ENCODE results near the gene ZC3H12A. TPM values are rescaled to one million over a fixed set of nuclear protein-coding genes. Genes with fewer than 3 reads are reported as not detected.
"Not testable (repeated sequence)": the region's sequence is repeated elsewhere in the genome, so short reads cannot be mapped to it uniquely, and the experiment has no call there.

ZC3H12A gene
- polyA plus RNA-seq, 6 donors from 2014 or later: 15.5 to 26.7 (median 17.6) TPM

DNA sequence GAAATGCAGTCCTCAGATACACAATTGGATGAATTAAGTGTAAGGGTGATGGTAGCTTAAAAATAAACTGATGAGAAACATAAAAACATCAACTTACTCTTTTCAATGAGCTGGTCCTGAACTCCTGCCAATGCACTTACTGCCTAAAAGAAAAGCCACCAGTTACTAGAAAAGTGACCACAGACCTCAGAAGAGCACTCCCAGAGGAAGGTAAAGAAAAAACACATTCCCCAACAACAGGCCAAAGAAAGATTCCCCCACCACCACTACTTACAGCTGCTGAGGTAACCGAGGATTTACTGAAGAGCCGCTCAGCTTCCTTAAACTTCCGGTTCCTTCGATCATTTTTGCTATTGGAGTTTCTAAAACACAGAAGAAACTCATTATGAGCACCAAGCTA, 34.8 kb downstream of the ZC3H12A start:
- H3K27me3 Mint-ChIP-seq: no peaks in the 10 kb centered on the region
- H3K27ac Mint-ChIP-seq: peak overlapping the region in 2 of 6 donors; percentile 19 to 78
- peaks cover 30 to 44% (median 41%) of the 10 kb centered on the region in 3 donors for H3K4me1 Mint-ChIP-seq
- DNase-seq (no peak), ATAC-seq (ENCODE audit: low read depth in 2 of 2) (no peak)
- peak overlapping the region in 1 of 8 donors; percentile 5 for H3K4me3 Mint-ChIP-seq
- peaks cover 5 to 7% of the 10 kb centered on the region in 2 donors for H3K36me3 Mint-ChIP-seq
- no peaks in the 10 kb centered on the region for H3K9me3 Mint-ChIP-seq

DNA sequence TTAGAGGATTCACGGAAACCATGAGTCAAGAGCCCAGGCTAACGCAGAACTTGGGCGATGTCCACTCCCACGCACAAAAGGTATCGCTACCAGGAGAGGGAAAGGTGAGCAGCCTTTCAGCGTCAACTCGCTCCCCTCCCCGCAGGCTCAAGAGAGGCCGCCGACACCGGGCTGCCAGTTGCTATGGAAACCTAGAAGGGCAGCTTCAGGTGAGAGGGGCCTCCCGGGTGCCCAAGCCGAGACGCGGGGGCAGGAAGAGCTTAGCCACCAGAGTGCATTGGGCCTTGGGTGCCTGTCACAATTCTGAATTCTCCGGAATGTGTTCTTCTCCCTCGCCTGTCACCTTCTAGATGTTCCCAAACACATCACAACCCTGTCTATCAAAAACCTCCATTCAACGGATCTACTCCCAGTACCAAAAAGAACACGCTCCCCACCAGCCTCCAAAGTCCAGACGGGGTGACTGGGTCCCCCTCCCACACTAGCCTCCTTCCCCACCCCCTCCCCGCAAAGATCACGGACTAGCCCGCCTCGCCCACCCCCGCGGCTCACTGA, 39.5 kb downstream of the ZC3H12A start:
- peaks cover 31 to 42% (median 38%) of the 10 kb centered on the region in 3 donors for H3K4me1 Mint-ChIP-seq
- peak; percentile 41 for DNase-seq

DNA sequence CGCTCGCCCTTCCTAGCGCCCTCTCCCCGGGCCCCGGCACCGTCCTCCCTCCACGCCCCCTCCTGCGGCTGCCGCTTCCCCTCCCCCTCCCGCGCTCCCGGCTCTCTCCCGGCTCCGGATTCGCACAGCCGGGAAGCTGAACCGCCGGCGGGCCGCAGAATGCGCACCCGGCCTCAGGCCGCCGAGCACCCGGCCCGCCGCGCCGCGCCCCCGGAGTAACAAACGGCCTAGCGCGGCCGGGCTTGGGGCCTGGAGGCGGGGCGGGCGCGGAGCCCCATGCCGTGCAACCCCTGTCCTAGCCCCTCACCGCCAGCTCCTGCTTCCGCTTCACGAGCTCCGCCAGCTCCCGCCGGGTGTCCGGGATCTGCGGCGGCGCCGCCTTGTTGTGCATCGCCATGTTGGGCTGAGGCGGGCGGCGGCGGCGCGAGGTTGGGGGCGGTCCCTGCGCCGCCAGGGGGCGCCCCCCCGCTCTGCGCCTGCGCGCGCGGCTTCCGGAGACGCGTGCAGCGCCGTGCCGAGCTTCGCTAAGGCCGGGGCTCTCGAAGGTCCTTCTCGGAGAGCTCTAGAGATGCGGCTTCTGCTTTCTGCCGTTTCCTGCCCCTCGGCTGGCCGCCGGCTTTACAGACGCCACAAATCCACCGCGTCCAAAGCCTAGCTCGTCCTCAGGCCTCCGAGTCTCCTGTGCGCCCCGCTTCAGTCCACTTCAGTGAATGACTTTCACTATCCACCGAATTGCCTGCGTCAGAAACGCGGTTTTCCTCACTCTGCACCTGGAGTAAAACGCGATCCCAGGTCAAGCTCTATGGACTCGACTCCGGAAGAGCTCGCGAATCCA, 40.2 kb downstream of the ZC3H12A start, which contains the start of gene MEAF6:
Gene MEAF6, minus strand, starts transcription at position 417 of the 835 bp plus-strand sequence. Its CDS starts 20 bp downstream, at position 397.
- DNase-seq: peak; percentile 86
- peaks cover 0 to 4% (median 0%) of the 10 kb centered on the region in 3 donors for H3K27me3 Mint-ChIP-seq
- no peaks in the 10 kb centered on the region for H3K9me3 Mint-ChIP-seq
- H3K4me1 Mint-ChIP-seq: peaks cover 25 to 45% (median 34%) of the 10 kb centered on the region in 3 donors
- H3K36me3 Mint-ChIP-seq: no peaks in the 10 kb centered on the region
- peak within 1 kb of the TSS; percentile 93 to 99 (median 97) for H3K27ac Mint-ChIP-seq
- peak; percentile 95 to 96 for ATAC-seq (ENCODE audit: low read depth in 2 of 2)
- H3K4me3 Mint-ChIP-seq: peak within 1 kb of the TSS; percentile 95 to 99 (median 97)

More for the DNA sequence above, 39.5 kb downstream of the ZC3H12A start:
- ATAC-seq (ENCODE audit: low read depth in 2 of 2): peak; percentile 1 to 3
- Mint-ChIP-seq H3K36me3 (peaks cover 0 to 6% of the 10 kb centered on the region in 2 donors), H3K27ac (peak overlapping the region; percentile 46 to 94 (median 92)), H3K9me3 (no peaks in the 10 kb centered on the region), H3K27me3 (no peaks in the 10 kb centered on the region), H3K4me3 (peak overlapping the region; percentile 95 to 99 (median 97))

DNA sequence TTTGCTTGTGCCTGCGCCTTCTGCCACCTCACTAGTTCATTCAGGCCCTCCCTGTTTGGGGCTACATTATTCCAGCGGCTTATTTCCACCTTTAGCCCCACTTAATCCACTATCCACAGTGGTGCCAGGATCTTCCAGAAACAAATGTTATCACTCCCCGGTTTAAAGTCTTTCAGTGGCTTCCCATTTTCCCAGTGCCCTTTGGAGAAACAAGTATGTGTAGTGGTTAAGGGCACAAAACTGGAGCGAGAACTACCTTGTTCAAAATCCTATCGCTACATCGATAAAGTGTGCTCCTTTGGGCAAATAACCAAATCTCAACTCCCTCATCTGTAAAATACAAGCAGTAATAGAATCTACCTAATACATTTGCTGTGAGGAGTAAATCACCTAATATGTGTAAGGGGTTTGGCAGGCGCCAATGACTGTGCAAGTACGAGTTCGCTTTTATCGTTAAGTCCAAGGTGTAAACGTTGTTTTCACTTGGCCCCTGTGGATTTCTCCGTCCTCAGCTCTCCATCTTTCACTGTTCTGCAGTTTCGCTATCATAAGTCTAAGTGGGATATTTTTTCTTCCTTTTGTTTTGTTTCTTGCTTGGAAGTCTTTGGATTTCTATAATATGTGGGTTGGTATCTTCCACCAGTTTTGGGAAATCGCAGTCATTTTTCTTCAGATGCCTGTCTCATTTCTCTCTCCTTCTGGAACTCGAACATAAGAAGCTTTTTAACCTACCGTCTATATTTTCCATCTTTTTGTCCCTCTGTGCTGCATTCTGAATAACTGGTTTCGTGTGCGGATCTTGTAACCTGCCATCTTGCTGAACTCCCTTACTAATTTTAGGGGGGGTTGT, 41.0 kb downstream of the ZC3H12A start:
- Mint-ChIP-seq H3K36me3 (no peaks in the 10 kb centered on the region), H3K9me3 (no peaks in the 10 kb centered on the region), H3K4me1 (peaks cover 25 to 46% (median 34%) of the 10 kb centered on the region in 3 donors), H3K27ac (peak overlapping the region; percentile 93 to 99 (median 97)), H3K4me3 (peak overlapping the region; percentile 94 to 99 (median 96)), H3K27me3 (peaks cover 0 to 6% (median 0%) of the 10 kb centered on the region in 3 donors)
- no peak for ATAC-seq (ENCODE audit: low read depth in 2 of 2)
- no peak for DNase-seq

DNA sequence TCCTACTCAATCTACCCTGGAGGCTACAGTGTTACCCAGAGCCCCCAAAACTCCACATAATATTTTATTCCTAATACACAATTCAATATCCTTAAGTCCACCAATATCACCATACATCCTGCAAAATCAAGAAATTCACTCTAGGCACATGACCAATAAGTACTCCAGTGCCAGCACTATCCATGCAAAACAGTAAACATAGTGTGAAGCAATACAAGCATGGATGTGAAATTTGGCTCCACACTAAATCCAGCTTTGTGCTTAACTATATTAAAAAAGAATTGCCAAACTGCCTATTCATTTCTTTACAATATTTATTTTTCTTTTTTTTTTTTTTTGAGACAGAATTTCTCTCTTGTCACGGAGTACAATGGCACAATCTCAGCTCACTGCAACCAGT, 43.2 kb downstream of the ZC3H12A start:
- Mint-ChIP-seq H3K27me3 (peaks cover 0 to 6% (median 0%) of the 10 kb centered on the region in 3 donors), H3K4me1 (peaks cover 20 to 36% (median 22%) of the 10 kb centered on the region in 3 donors), H3K4me3 (peak overlapping the region in 1 of 8 donors; percentile 72), H3K9me3 (no peaks in the 10 kb centered on the region), H3K36me3 (no peaks in the 10 kb centered on the region), H3K27ac (no peak overlapping the region)
- ATAC-seq (ENCODE audit: low read depth in 2 of 2) (no peak), DNase-seq (no peak)

DNA sequence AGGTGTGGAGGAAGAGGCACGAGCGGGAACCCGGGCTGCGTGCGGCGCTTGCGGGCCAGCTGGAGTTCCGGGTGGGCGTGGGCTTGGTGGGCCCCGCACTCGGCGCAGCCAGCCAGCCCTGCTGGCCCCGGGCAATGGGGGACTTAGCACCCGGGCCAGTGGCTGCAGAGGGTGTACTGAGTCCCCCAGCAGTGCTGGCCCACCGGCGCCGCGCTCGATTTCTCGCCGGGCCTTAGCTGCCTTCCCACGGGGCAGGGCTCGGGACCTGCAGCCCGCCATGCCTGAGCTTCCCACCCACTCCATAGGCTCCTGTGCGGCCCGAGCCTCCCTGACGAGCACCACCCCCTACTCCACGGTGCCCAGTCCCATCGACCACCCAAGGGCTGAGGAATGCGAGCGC, 43.9 kb downstream of the ZC3H12A start:
- Mint-ChIP-seq H3K4me1 (peaks cover 19 to 34% (median 20%) of the 10 kb centered on the region in 3 donors), H3K4me3 (peak overlapping the region in 1 of 8 donors; percentile 91)
- ATAC-seq (ENCODE audit: low read depth in 2 of 2); H3K27ac Mint-ChIP-seq; H3K27me3 Mint-ChIP-seq; DNase-seq; H3K9me3 Mint-ChIP-seq; H3K36me3 Mint-ChIP-seq: not testable (repeated sequence)

DNA sequence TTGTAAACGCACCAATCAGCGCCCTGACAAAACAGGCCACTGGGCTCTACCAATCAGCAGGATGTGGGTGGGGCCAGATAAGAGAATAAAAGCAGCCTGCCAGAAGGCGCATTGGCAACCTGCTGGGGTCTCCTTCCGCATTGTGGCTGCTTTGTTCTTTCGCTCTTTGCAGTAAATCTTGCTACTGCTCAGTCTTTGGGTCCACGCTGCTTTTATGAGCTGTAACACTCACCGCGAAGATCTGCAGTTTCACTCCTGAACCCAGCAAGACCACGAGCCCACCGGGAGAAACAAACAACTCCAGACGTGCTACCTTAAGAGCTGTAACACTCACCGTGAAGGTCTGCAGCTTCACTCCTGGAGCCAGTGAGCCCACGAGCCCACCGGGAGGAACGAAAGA, 44.5 kb downstream of the ZC3H12A start:
- not testable (repeated sequence) for H3K27me3 Mint-ChIP-seq; ATAC-seq (ENCODE audit: low read depth in 2 of 2); H3K36me3 Mint-ChIP-seq; H3K9me3 Mint-ChIP-seq
- peak overlapping the region in 7 of 8 donors; percentile 16 to 91 (median 79) for H3K4me3 Mint-ChIP-seq
- peaks cover 12 to 27% (median 13%) of the 10 kb centered on the region in 3 donors for H3K4me1 Mint-ChIP-seq
- peak; percentile 1 for DNase-seq
- peak overlapping the region in 2 of 6 donors; percentile 73 to 79 for H3K27ac Mint-ChIP-seq

DNA sequence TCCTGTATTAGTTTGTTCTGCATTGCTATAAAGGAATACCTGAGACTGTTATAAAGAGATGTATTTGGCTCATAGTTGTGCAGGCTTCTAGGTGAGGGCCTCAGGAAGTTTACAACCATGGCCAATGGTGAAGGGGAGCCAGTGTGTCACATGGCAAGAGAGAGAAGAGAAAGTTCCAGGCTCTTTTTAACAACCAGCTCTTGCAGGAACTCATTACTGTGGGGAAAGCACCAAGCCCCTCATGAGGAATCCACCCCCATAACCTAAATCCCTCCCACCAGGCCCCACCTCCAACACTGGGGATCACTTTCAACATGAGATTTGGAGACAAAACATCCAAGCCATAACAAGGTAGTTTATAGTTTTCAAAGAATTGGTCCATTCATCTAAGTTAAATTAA, 45.2 kb downstream of the ZC3H12A start:
- H3K36me3 Mint-ChIP-seq: no peaks in the 10 kb centered on the region
- no peak for ATAC-seq (ENCODE audit: low read depth in 2 of 2)

DNA sequence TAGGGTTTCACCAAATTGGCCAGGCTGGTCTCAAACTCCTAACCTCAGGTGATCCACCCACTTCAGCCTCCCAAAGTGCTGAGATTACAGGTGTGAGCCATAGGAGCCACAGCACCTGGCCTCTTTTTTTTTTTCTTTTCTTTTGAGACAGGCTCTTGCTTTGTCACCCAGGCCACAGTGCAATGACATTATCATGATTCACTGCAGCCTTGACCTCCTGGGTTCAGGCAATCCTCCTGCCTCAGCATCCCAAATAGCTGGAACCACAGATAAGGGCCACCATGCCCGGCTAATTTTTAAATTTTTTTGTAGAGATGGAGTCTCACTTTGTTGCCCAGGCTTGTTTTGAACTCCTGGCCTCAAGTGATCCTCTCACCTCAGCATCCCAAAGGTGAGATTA, 55.5 kb downstream of the ZC3H12A start:
- H3K27ac Mint-ChIP-seq; H3K27me3 Mint-ChIP-seq; DNase-seq; H3K4me3 Mint-ChIP-seq; H3K9me3 Mint-ChIP-seq; H3K4me1 Mint-ChIP-seq; ATAC-seq (ENCODE audit: low read depth in 2 of 2); H3K36me3 Mint-ChIP-seq: not testable (repeated sequence)

More for the DNA sequence above, 45.2 kb downstream of the ZC3H12A start:
- no peak for DNase-seq
- H3K27me3 Mint-ChIP-seq: peaks cover 0 to 6% (median 0%) of the 10 kb centered on the region in 3 donors
- no peaks in the 10 kb centered on the region for H3K9me3 Mint-ChIP-seq
- peak overlapping the region in 7 of 8 donors; percentile 16 to 91 (median 79) for H3K4me3 Mint-ChIP-seq
- H3K4me1 Mint-ChIP-seq: peaks cover 9 to 25% (median 11%) of the 10 kb centered on the region in 3 donors
- peak overlapping the region in 4 of 6 donors; percentile 24 to 79 (median 58) for H3K27ac Mint-ChIP-seq

DNA sequence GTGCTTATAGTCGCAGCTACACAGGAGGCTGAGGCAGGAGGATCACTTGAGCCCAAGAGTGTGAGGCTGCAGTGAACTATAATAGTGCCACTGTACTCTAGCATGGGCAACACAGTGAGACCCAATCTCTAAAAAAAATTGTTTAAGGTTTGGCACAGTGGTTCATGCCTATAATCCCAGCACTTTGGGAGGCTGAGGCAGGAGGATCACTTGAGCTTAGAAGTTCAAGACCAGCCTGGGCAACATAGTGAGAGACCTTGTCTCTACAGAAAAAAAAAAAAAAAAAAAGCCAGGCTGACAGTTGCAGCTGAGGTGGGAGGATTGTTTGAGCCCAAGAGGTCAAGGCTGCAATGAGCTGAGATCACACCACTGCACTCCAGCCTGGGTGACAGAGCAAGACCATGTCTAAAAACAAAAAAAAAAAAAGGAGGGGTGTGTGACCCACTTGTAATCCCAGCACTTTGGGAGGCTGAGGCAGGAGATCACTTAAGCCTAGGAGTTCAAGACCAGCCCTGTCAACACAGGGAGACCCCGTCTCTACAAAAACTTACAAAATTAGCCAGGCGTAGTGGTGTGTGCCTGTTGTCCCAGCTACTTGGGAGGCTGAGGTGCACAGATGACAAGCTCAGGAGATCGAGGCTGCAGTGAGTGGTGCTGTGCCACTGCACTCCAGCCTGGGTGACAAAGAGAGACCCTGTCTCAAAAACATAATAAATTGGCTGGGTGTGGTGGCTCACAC, 58.2 kb downstream of the ZC3H12A start:
- peak overlapping the region in 3 of 8 donors; percentile 30 to 42 (median 33) for H3K4me3 Mint-ChIP-seq
- not testable (repeated sequence) for H3K27me3 Mint-ChIP-seq; ATAC-seq (ENCODE audit: low read depth in 2 of 2); H3K27ac Mint-ChIP-seq; H3K36me3 Mint-ChIP-seq; H3K9me3 Mint-ChIP-seq; H3K4me1 Mint-ChIP-seq; DNase-seq

DNA sequence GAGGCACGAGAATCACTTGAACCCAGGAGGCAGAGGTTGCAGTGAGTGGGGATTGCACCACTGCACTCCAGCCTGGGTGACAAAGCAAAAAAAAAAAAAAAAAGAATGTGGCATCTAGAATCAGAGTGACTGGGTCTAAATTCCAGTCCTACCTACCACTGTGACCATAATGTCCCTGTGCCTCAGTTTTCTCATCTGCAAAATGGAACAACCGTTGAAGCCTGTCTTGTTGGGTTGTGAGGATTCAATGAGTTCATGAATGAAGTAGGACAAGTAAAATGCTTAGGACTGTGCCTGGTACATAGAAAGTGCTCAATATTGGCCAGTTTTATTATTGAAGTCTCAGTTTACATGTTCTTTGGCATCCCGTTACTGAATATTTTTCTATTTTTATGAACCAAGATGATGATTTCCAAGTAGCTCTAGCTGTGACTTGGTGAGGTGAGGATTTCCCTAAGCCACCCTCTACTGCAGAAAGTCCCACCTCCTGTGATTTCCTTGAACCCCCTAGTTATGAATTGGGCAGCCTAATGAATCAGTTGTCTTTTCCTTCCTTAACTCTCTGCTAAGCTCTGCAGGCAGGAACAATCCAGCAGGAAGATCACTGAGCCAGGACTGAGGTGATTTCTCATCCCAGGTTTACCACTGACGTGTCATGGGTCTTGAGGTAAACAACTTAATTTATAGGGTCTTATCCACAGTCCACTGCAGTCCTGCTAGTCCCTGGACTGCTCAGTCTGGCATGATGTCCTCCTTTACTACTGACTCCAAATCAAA, 59.1 kb downstream of the ZC3H12A start:
- no peaks in the 10 kb centered on the region for H3K27me3 Mint-ChIP-seq
- peak overlapping the region in 1 of 6 donors; percentile 90 for H3K27ac Mint-ChIP-seq
- H3K36me3 Mint-ChIP-seq: peaks cover 8 to 15% of the 10 kb centered on the region in 2 donors
- DNase-seq (no peak), ATAC-seq (ENCODE audit: low read depth in 2 of 2) (no peak)
- no peak overlapping the region for H3K4me3 Mint-ChIP-seq
- peaks cover 0 to 1% (median 0%) of the 10 kb centered on the region in 7 donors for H3K9me3 Mint-ChIP-seq
- H3K4me1 Mint-ChIP-seq: peaks cover 0 to 9% (median 5%) of the 10 kb centered on the region in 3 donors
